ENCODE measurements around the gene IPCEF1. TPM values are rescaled to one million over a fixed set of nuclear protein-coding genes. Genes with fewer than 3 reads are reported as not detected.
"Not testable (repeated sequence)": the region's sequence is repeated elsewhere in the genome, so short reads cannot be mapped to it uniquely, and the experiment has no call there.

IPCEF1 gene
- total RNA-seq, 1 donor from 2014 or later: 5.0 TPM

GRCh38 chr6:154343473-154344308 is 12.9 kb downstream of the IPCEF1 start:
- intact Hi-C loops (cut with DNase I): loop anchor here (10.0 kb wide), 1 partner anchor 189 kb away; no protein-coding TSS in a partner anchor

GRCh38 chr6:154341871-154342270 is 14.7 kb downstream of the IPCEF1 start:
- intact Hi-C loops (cut with DNase I): loop anchor here (10.0 kb wide), 1 partner anchor 187 kb away; no protein-coding TSS in a partner anchor
- no peak for DNase-seq (ENCODE audit: low spot score)

More at GRCh38 chr6:154343473-154344308, 12.9 kb downstream of the IPCEF1 start:
- DNase-seq (ENCODE audit: low spot score): no peak

GRCh38 chr6:154341336-154341735 is 15.3 kb downstream of the IPCEF1 start:
- intact Hi-C loops (cut with DNase I): loop anchor here (10.0 kb wide), 1 partner anchor 187 kb away; no protein-coding TSS in a partner anchor
- DNase-seq (ENCODE audit: low spot score): no peak

GRCh38 chr6:154337406-154338005 is 19.1 kb downstream of the IPCEF1 start:
- DNase-seq (ENCODE audit: low spot score): no peak
- intact Hi-C loops (cut with DNase I): no loop called here

GRCh38 chr6:154334147-154334546 is 22.5 kb downstream of the IPCEF1 start:
- DNase-seq (ENCODE audit: low spot score); intact Hi-C loops (cut with DNase I): not testable (repeated sequence)

GRCh38 chr6:154331750-154332149 is 24.9 kb downstream of the IPCEF1 start:
- intact Hi-C loops (cut with DNase I): no loop called here
- no peak for DNase-seq (ENCODE audit: low spot score)

GRCh38 chr6:154329350-154330170 is 27.0 kb downstream of the IPCEF1 start:
- DNase-seq (ENCODE audit: low spot score): no peak
- intact Hi-C loops (cut with DNase I): no loop called here

- intact Hi-C loops (cut with DNase I); DNase-seq (ENCODE audit: low spot score): not testable (repeated sequence)
Observed at GRCh38 chr6:154327313-154327712, 29.3 kb downstream of the IPCEF1 start.

GRCh38 chr6:154325142-154325541 is 31.5 kb downstream of the IPCEF1 start:
- DNase-seq (ENCODE audit: low spot score): no peak

GRCh38 chr6:154320181-154320580 is 36.4 kb downstream of the IPCEF1 start:
- no peak for DNase-seq (ENCODE audit: low spot score)
- intact Hi-C loops (cut with DNase I): no loop called here

More at GRCh38 chr6:154325142-154325541, 31.5 kb downstream of the IPCEF1 start:
- intact Hi-C loops (cut with DNase I): no loop called here

GRCh38 chr6:154319231-154319858 is 37.3 kb downstream of the IPCEF1 start:
- intact Hi-C loops (cut with DNase I): no loop called here

GRCh38 chr6:154318721-154319120 is 37.9 kb downstream of the IPCEF1 start:
- intact Hi-C loops (cut with DNase I): no loop called here
- DNase-seq (ENCODE audit: low spot score): no peak

More at GRCh38 chr6:154319231-154319858, 37.3 kb downstream of the IPCEF1 start:
- no peak for DNase-seq (ENCODE audit: low spot score)

GRCh38 chr6:154316131-154316530 is 40.5 kb downstream of the IPCEF1 start:
- no peak for DNase-seq (ENCODE audit: low spot score)
- intact Hi-C loops (cut with DNase I): no loop called here

- intact Hi-C loops (cut with DNase I): no loop called here
- DNase-seq (ENCODE audit: low spot score): no peak
Observed at GRCh38 chr6:154314084-154314483, 42.5 kb downstream of the IPCEF1 start.

GRCh38 chr6:154308986-154309385 is 47.6 kb downstream of the IPCEF1 start:
- no peak for DNase-seq (ENCODE audit: low spot score)
- intact Hi-C loops (cut with DNase I): no loop called here

- intact Hi-C loops (cut with DNase I): no loop called here
- DNase-seq (ENCODE audit: low spot score): no peak
Observed at GRCh38 chr6:154307696-154308425, 48.7 kb downstream of the IPCEF1 start.

GRCh38 chr6:154307147-154307546 is 49.5 kb downstream of the IPCEF1 start:
- DNase-seq (ENCODE audit: low spot score); intact Hi-C loops (cut with DNase I): not testable (repeated sequence)

- intact Hi-C loops (cut with DNase I): no loop called here
- no peak for DNase-seq (ENCODE audit: low spot score)
Observed at GRCh38 chr6:154306696-154307095, 49.9 kb downstream of the IPCEF1 start.

GRCh38 chr6:154304191-154304590 is 52.4 kb downstream of the IPCEF1 start:
- no peak for DNase-seq (ENCODE audit: low spot score)
- intact Hi-C loops (cut with DNase I): no loop called here
